Thoracic aorta (tissue), 2 donors: Measurements from ENCODE around the gene GOLGA6L22. TPM values are rescaled to one million over a fixed set of nuclear protein-coding genes. Genes with fewer than 3 reads are reported as not detected.
"Not testable (repeated sequence)": the region's sequence is repeated elsewhere in the genome, so short reads cannot be mapped to it uniquely, and the experiment has no call there.

Experiments used
- ATAC-seq: fragments of 150-250 bp; one replicate; pipeline ENCODE4 v1.8.0; 2017; ENCODE audit warnings: low read depth; ENCODE audit not compliant: insufficient number of reproducible peaks, low FRiP score
- DNase-seq: peaks from one replicate; pipeline ENCODE4 v3.0.0-alpha.2; 2020; ENCODE audit warnings: low spot score
- H3K27ac ChIP-seq, 2 donors: fragments of 200-600 bp; sonication (generic); 1 replicate in 1 of 2; 2 replicates in 1 of 2; pipeline ENCODE4 v1.5.1; 2016; ENCODE audit warnings: mild to moderate bottlenecking in 2 of 2, moderate library complexity in 2 of 2
- H3K27me3 ChIP-seq: fragments of 200-600 bp; sonication (generic); replicated peaks from 2 replicates; pipeline ENCODE4 v1.6.0; 2016; ENCODE audit warnings: mild to moderate bottlenecking; ENCODE audit not compliant: insufficient read depth
- H3K36me3 ChIP-seq: fragments of 200-600 bp; sonication (generic); one replicate; pipeline ENCODE4 v1.5.1; 2016
- H3K4me1 ChIP-seq, 2 donors: fragments of 200-600 bp; sonication (generic); 1 replicate in 1 of 2; 2 replicates in 1 of 2; pipeline versions ENCODE4 v1.5.1 to v1.6.0; 2016; ENCODE audit warnings: low read depth in 2 of 2, mild to moderate bottlenecking in 1 of 2; ENCODE audit not compliant: control insufficient read depth in 1 of 2
- H3K4me3 ChIP-seq: fragments of 200-600 bp; sonication (generic); 2 replicates; pipeline ENCODE4 v1.5.1; 2016; ENCODE audit warnings: mild to moderate bottlenecking
- H3K9me3 ChIP-seq: fragments of 200-600 bp; sonication (generic); 2 replicates; pipeline ENCODE4 v1.5.1; 2016
- total RNA-seq, 2 donors: library from RNA; depleted of rRNA; stranded (reverse); fragments of >200 nt; gene quantifications; one replicate each; pipeline versions ENCODE4 v1.1.0 to v1.2.3, GENCODE V29; 2016

GOLGA6L22 gene, protein sequence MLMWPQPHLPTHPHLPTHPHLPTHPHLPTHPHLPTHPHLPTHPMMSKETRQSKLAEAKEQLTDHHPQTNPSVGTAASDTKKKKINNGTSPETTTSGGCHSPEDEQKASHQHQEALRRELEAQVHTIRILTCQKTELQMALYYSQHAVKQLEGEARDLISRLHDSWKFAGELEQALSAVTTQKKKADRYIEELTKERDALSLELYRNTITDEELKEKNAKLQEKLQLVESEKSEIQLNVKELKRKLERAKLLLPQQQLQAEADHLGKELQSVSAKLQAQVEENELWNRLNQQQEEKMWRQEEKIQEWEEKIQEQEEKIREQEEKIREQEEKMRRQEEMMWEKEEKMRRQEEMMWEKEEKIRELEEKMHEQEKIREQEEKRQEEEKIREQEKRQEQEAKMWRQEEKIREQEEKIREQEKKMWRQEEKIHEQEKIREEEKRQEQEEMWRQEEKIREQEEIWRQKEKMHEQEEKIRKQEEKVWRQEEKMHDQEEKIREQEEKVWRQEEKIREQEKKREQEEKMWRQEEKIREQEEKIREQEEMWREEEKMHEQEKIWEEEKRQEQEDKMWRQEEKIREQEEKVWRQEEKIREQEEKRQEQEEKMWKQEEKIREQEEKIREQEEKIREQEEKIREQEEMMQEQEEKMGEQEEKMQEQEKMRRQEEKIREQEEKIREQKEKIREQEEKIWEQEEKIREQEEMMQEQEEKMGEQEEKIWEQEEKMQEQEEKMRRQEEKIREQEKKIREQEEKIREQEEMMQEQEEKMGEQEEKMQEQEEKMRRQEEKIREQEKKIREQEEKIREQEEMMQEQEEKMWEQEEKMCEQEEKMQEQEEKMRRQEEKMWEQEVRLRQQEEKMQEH
- not detected for total RNA-seq

GRCh38 chr15:22458603-22459002, at the start of gene GOLGA6L22:
TSS of gene GOLGA6L22 (plus strand) at chr15:22458903. CDS start at chr15:22458994, 91 bp downstream.
- H3K9me3 ChIP-seq, DNase-seq, ATAC-seq, H3K27ac ChIP-seq, H3K4me3 ChIP-seq, H3K36me3 ChIP-seq, H3K27me3 ChIP-seq, H3K4me1 ChIP-seq: not testable (repeated sequence)

- not testable (repeated sequence) for H3K27ac ChIP-seq, ATAC-seq, DNase-seq, H3K4me3 ChIP-seq, H3K27me3 ChIP-seq, H3K36me3 ChIP-seq, H3K9me3 ChIP-seq, H3K4me1 ChIP-seq
Observed at GRCh38 chr15:22417288-22417687, 41.4 kb upstream of the GOLGA6L22 start.

DNA sequence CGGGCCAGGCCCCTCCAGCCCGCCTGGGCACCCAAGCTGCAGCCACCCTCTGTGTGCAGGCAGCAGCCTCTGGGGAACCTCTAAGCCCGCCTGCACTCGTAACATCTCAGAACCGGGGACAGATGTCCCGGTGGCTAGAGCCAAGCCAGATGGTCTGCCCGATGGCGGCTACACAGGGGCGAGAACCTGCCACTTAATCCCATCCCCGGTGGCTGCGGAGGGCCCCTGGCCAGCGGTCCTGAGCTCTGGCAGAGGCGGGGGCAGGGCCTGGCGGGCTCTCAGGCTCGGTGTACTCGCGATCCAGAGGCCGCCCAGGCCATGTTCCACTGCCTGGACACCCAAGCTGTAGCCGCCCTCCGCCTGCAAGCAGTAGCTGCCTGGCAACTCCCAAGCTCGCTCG, 40.9 kb upstream of the GOLGA6L22 start:
- not testable (repeated sequence) for H3K4me3 ChIP-seq, H3K27ac ChIP-seq, DNase-seq, ATAC-seq, H3K4me1 ChIP-seq, H3K36me3 ChIP-seq, H3K27me3 ChIP-seq, H3K9me3 ChIP-seq

DNA sequence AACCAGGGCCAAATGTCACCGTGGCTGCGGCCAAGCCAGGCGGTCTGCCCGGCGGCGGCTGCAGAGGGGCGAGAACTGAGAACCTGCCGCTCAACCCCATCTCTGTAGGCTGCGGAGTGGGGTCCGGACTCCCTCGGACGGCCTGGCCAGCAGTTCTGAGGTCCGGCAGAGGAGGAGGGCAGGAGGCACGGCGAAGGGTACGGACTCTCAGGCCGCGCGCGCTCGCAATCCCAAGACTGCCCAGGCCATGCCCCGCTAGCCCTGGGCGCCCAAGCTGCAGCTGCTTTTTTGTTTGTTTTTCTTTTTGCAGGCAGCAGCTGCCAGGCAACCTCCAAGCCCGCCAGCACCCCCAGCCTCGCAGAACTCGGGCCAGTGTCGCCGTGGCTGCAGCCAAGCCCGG, 40.5 kb upstream of the GOLGA6L22 start:
- not testable (repeated sequence) for H3K4me1 ChIP-seq, H3K4me3 ChIP-seq, DNase-seq, H3K27me3 ChIP-seq, H3K36me3 ChIP-seq, H3K9me3 ChIP-seq, H3K27ac ChIP-seq, ATAC-seq

DNA sequence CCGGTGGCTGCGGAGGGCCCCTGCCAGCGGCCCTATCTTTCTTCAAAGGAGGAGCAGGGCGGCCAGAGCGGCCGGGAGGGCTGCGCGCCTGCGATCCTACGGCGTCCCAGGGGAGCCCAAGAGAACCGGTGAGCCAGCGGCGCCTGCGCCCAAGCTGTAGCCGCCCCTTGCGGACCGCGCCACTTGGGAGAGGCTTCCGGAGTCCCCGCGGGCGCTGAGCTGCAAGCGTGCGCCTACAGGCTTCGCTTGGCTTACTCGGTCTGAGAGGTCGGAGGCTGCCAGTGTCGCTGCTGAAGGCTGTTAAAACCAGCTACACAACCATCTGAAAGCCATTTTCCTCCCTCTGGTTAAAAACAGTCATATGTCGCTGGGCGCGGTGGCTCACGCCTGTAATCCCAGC, 40.0 kb upstream of the GOLGA6L22 start:
- not testable (repeated sequence) for H3K4me1 ChIP-seq, ATAC-seq, H3K36me3 ChIP-seq, H3K27me3 ChIP-seq, H3K4me3 ChIP-seq, H3K9me3 ChIP-seq, H3K27ac ChIP-seq, DNase-seq

- ATAC-seq, H3K4me1 ChIP-seq, H3K27me3 ChIP-seq, DNase-seq, H3K9me3 ChIP-seq, H3K4me3 ChIP-seq, H3K27ac ChIP-seq, H3K36me3 ChIP-seq: not testable (repeated sequence)
Observed at GRCh38 chr15:22420340-22420739, 38.4 kb upstream of the GOLGA6L22 start.

- H3K27me3 ChIP-seq, H3K9me3 ChIP-seq: not testable (repeated sequence)
Observed at GRCh38 chr15:22429426-22429825, 29.3 kb upstream of the GOLGA6L22 start.

GRCh38 chr15:22431687-22432086, 27.0 kb upstream of the GOLGA6L22 start:
- H3K27me3 ChIP-seq, H3K27ac ChIP-seq, H3K4me1 ChIP-seq, H3K4me3 ChIP-seq, H3K36me3 ChIP-seq, ATAC-seq, DNase-seq, H3K9me3 ChIP-seq: not testable (repeated sequence)

More at GRCh38 chr15:22429426-22429825, 29.3 kb upstream of the GOLGA6L22 start:
- H3K27ac ChIP-seq, H3K4me1 ChIP-seq, ATAC-seq, DNase-seq, H3K36me3 ChIP-seq, H3K4me3 ChIP-seq: not testable (repeated sequence)

DNA sequence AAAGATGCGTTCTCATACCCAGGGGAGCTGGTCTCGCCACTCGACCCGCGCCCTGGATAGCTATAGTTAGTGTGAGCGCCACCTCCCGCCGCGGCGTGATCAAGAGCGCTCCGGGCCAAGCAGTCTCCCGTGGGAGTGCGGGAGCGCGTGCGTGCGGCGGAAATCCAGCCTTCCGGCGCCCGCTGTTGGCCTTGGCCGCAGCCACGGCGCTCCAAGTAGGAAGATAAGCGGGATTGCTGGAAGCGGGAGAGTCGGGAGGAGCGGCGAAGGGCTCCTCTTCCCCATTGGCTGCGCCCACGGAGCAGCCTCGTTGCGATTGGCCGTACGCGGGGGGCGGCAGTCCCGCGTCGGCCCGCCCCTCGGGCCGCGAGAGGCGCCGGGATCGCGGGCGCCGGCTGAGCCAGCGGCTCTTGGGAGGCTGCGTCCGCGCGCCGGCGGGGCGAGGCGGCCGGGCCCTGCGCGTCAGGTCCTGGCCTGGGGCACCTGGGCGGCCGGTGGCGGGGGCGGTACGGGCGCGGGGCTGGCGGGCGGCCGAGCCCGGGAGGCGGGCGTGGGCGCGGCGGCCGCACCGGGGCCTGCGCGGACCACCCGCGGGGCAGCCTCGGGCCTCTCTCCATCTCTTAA, 35.9 kb downstream of the GOLGA6L22 start:
- ATAC-seq, H3K4me1 ChIP-seq, H3K27me3 ChIP-seq, H3K36me3 ChIP-seq, H3K9me3 ChIP-seq: not testable (repeated sequence)
- peak overlapping the region in 1 of 2 donors; percentile 47 for H3K27ac ChIP-seq
- H3K4me3 ChIP-seq = peak overlapping the region; percentile 72
- peak; percentile 12 for DNase-seq

DNA sequence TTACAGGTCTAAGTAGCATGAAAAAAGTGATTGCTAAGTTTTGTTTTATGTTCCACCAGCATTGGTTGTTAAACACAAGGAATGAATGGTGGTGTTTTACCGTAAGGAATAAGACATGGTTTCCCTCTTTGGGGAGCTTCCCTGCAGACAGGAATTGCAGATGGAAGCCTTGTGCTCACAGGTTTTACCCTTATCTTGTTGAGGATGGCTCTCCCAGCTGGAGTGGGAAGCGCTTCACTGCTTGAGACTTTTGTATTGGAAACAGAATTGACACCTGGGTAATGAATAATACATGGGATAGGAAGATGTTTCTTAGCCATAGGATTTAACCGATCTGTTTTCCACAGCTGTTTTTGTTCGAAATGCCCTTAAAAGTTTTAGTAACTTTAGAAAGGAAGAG, 38.5 kb downstream of the GOLGA6L22 start:
- not testable (repeated sequence) for ATAC-seq, H3K4me1 ChIP-seq, H3K27ac ChIP-seq, H3K36me3 ChIP-seq, DNase-seq, H3K27me3 ChIP-seq, H3K9me3 ChIP-seq, H3K4me3 ChIP-seq

DNA sequence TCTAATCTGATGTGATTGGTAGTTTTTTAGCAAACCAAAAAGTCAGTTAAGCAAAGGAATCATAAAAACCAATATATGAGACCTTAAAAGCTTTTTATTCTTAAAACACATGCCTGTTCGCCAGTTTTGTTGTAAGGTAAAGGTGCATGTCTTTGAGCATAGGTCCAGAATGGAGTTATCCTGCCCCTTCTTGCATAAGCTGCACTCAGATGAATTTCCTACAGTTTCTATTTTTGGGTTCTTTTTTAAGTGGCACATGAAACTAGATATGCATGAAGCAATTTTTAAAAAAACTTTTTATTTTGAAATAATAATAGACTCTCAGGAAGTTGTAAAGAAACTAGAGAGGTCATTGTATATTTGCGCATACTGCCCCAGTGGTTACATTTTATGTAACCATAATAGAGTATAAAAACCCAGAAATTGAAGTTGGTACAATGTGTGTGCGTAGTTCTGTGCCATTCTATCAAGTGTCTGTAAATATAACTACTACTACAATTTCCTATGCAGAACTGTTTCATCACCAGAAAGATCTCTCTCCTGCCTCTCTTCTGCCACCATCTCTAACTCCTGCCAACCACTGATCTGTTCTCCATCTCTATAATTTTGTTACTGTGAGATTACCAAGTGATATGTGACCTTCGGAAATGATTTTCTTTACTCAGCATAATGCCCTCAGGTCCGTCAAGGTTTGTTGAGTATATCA, 39.7 kb downstream of the GOLGA6L22 start:
- not testable (repeated sequence) for H3K4me1 ChIP-seq, DNase-seq, H3K27me3 ChIP-seq, H3K9me3 ChIP-seq, H3K36me3 ChIP-seq, H3K27ac ChIP-seq, H3K4me3 ChIP-seq, ATAC-seq
